Measurements from ENCODE around the gene TRIM75. TPM values are rescaled to one million over a fixed set of nuclear protein-coding genes. Genes with fewer than 3 reads are reported as not detected.

TRIM75 gene
- total RNA-seq, 1 experiment from 2014 or later, result not detected

DNA sequence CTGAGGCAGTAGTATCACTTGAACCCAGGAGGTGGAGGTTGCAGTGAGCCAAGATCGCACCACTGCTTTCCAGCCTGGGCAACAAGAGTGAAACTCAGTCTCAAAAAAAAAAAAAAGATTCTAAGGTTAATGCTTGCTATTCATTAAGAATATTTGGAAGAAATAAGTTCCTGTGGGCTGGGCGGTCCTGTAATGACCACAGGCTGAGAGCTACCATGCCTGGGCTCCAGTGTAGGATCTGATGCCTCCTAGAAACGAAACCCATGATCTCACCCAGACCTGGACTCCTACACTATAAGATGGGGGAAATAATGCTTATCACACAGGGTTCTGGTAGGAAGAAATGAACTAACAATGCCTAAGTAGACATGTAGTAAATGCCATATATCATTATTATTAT, 41.2 kb downstream of the TRIM75 start:
- no TSS peak for BruUV-seq (replicated peaks)
- CTCF ChIA-PET, result no interaction called here
- Histone ChIP-seq H3K36me3 (ENCODE audit: insufficient read depth, low read length, poor library complexity, severe bottlenecking) (no peaks in the 10 kb centered on the region), H3K27ac (ENCODE audit: low read depth, low read length, poor library complexity, severe bottlenecking) (no peak overlapping the region), H3K4me3 (ENCODE audit: low read depth, low read length, poor library complexity, severe bottlenecking) (no peak overlapping the region), H3K9me3 (ENCODE audit: low read depth, low read length, poor library complexity, severe bottlenecking) (no peaks in the 10 kb centered on the region), H3K27me3 (replicated peaks; ENCODE audit: insufficient read depth, low read depth, low read length, poor library complexity) (no peaks in the 10 kb centered on the region), H3K4me1 (ENCODE audit: insufficient read depth, low read length, poor library complexity, severe bottlenecking) (peaks cover 6% of the 10 kb centered on the region)
- POLR2A ChIA-PET (ENCODE audit: low non-redundant PET), result no interaction called here
- DNase-seq (ENCODE audit: low spot score), result no peak
- TF ChIP-seq, protein P1, sequence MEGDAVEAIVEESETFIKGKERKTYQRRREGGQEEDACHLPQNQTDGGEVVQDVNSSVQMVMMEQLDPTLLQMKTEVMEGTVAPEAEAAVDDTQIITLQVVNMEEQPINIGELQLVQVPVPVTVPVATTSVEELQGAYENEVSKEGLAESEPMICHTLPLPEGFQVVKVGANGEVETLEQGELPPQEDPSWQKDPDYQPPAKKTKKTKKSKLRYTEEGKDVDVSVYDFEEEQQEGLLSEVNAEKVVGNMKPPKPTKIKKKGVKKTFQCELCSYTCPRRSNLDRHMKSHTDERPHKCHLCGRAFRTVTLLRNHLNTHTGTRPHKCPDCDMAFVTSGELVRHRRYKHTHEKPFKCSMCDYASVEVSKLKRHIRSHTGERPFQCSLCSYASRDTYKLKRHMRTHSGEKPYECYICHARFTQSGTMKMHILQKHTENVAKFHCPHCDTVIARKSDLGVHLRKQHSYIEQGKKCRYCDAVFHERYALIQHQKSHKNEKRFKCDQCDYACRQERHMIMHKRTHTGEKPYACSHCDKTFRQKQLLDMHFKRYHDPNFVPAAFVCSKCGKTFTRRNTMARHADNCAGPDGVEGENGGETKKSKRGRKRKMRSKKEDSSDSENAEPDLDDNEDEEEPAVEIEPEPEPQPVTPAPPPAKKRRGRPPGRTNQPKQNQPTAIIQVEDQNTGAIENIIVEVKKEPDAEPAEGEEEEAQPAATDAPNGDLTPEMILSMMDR (conservative IDR thresholded peaks at IDR 0.05; ENCODE audit: low read depth, low read length), result no peak
- TF ChIP-seq EZH2 (IDR thresholded peaks at IDR 0.05; ENCODE audit: borderline replicate concordance, low read depth, low read length, poor library complexity, severe bottlenecking), result no peak
- intact Hi-C loops (cut with micrococcal nuclease; ENCODE audit: unreplicated experiment), result loop anchor here (5.0 to 10.0 kb wide), 3 partner anchors 328 to 1540 kb away; no protein-coding TSS in a partner anchor

DNA sequence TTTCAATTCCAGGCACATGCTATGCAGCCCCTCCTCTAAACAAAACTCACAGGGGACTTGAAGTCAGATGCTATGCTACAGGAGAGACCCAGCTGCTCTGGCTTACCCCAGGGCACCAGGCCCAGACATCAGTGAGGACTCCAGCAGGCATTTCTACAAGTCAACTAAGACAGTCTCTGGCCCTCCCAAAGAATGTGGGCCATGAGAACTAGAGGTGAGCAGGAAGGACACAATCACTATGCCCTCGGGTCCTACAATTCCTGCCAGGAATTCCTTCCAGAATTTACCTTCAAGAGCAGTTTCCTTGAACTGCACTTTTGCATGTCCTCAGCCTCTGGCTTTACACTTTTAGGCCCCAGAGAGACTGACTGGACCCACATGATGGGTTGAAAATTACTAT, 41.6 kb downstream of the TRIM75 start:
- H3K36me3 ChIP-seq (ENCODE audit: insufficient read depth, low read length, poor library complexity, severe bottlenecking), result no peaks in the 10 kb centered on the region
- TF ChIP-seq, protein P1 (conservative IDR thresholded peaks at IDR 0.05; ENCODE audit: low read depth, low read length), result no peak
- no peak for TF ChIP-seq EZH2 (IDR thresholded peaks at IDR 0.05; ENCODE audit: borderline replicate concordance, low read depth, low read length, poor library complexity, severe bottlenecking)
- CTCF ChIA-PET, result interaction anchor here (0.6 kb wide), 1 partner anchor 325 kb away, joined by 3 read pairs; no protein-coding TSS in a partner anchor
- H3K27me3 ChIP-seq (replicated peaks; ENCODE audit: insufficient read depth, low read depth, low read length, poor library complexity), result no peaks in the 10 kb centered on the region
- no peak for DNase-seq (ENCODE audit: low spot score)
- H3K9me3 ChIP-seq (ENCODE audit: low read depth, low read length, poor library complexity, severe bottlenecking), result no peaks in the 10 kb centered on the region
- H3K27ac ChIP-seq (ENCODE audit: low read depth, low read length, poor library complexity, severe bottlenecking), result no peak overlapping the region
- peaks cover 6% of the 10 kb centered on the region for H3K4me1 ChIP-seq (ENCODE audit: insufficient read depth, low read length, poor library complexity, severe bottlenecking)
- POLR2A ChIA-PET (ENCODE audit: low non-redundant PET), result no interaction called here
- H3K4me3 ChIP-seq (ENCODE audit: low read depth, low read length, poor library complexity, severe bottlenecking), result no peak overlapping the region
- intact Hi-C loops (cut with micrococcal nuclease; ENCODE audit: unreplicated experiment), result loop anchor here (5.0 to 10.0 kb wide), 3 partner anchors 328 to 1540 kb away; no protein-coding TSS in a partner anchor
- BruUV-seq (replicated peaks), result no TSS peak

DNA sequence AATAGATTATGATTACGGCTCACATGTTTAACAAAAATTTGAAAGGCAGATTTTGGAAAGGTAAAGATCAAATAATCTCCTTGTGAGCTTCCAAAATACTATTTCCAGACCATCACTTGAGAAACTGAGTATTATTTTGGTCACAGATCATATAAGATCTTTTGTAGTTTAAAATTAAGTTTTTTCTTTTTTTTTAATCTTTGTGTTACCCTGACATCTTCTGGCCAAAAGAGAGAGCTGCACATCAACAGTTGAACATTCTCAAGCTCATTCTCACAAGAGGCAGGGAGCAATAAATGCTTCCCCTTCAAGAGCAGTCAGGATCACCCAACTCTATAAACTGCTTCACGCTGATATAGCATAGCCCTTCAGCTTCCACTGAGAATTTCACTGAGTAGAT, 43.1 kb downstream of the TRIM75 start:
- Histone ChIP-seq H3K4me1 (ENCODE audit: insufficient read depth, low read length, poor library complexity, severe bottlenecking) (no peaks in the 10 kb centered on the region), H3K9me3 (ENCODE audit: low read depth, low read length, poor library complexity, severe bottlenecking) (no peaks in the 10 kb centered on the region), H3K27me3 (replicated peaks; ENCODE audit: insufficient read depth, low read depth, low read length, poor library complexity) (no peaks in the 10 kb centered on the region), H3K27ac (ENCODE audit: low read depth, low read length, poor library complexity, severe bottlenecking) (no peak overlapping the region), H3K36me3 (ENCODE audit: insufficient read depth, low read length, poor library complexity, severe bottlenecking) (no peaks in the 10 kb centered on the region), H3K4me3 (ENCODE audit: low read depth, low read length, poor library complexity, severe bottlenecking) (no peak overlapping the region)
- BruUV-seq (replicated peaks), result no TSS peak
- POLR2A ChIA-PET (ENCODE audit: low non-redundant PET), result interaction anchor here (1.3 kb wide), 1 partner anchor 21 kb away, joined by 3 read pairs; no protein-coding TSS in a partner anchor
- peak; percentile 52 for DNase-seq (ENCODE audit: low spot score)
- intact Hi-C loops (cut with micrococcal nuclease; ENCODE audit: unreplicated experiment), result loop anchor here (5.0 to 10.0 kb wide), 3 partner anchors 329 to 1542 kb away; no protein-coding TSS in a partner anchor
- CTCF ChIA-PET, result interaction anchor here (0.6 to 1.1 kb wide), 7 partner anchors 16 to 1546 kb away, joined by 3 to 10 read pairs (median 6); partner anchors contain the start of gene TMEM192
- TF ChIP-seq EZH2 (IDR thresholded peaks at IDR 0.05; ENCODE audit: borderline replicate concordance, low read depth, low read length, poor library complexity, severe bottlenecking), result no peak
- TF ChIP-seq, protein P1 (conservative IDR thresholded peaks at IDR 0.05; ENCODE audit: low read depth, low read length), result peak; percentile 71

Data from A673 (cell line).